ENCODE measurements around the gene CTNNA3. TPM values are rescaled to one million over a fixed set of nuclear protein-coding genes. Genes with fewer than 3 reads are reported as not detected.

CTNNA3 gene
- total RNA-seq, 4 donors from 2014 or later: 1.5 to 9.8 (median 4.3) TPM

- DNase-seq: no peak
- H3K36me3 ChIP-seq: no peaks in the 10 kb centered on the region
- TF ChIP-seq CTCF (IDR thresholded peaks at IDR 0.05) (no peak), POLR2A (IDR thresholded peaks at IDR 0.05) (no peak)
- H3K4me3 ChIP-seq: no peak overlapping the region
- intact Hi-C loops (cut with DNase I; ENCODE audit: low total_unique reads): no loop called here
- H3K9me3 ChIP-seq: no peaks in the 10 kb centered on the region
- H3K27ac ChIP-seq: no peak overlapping the region
- no peaks in the 10 kb centered on the region for H3K4me1 ChIP-seq
- no peaks in the 10 kb centered on the region for H3K27me3 ChIP-seq
Observed at GRCh38 chr10:66294538-66294937, 1401.5 kb downstream of the CTNNA3 start.

- Histone ChIP-seq H3K27me3 (no peaks in the 10 kb centered on the region), H3K27ac (no peak overlapping the region), H3K9me3 (no peaks in the 10 kb centered on the region), H3K4me1 (no peaks in the 10 kb centered on the region), H3K4me3 (no peak overlapping the region), H3K36me3 (no peaks in the 10 kb centered on the region)
- TF ChIP-seq POLR2A (IDR thresholded peaks at IDR 0.05) (no peak), CTCF (IDR thresholded peaks at IDR 0.05) (no peak)
- intact Hi-C loops (cut with DNase I; ENCODE audit: low total_unique reads): no loop called here
- DNase-seq: no peak
Observed at GRCh38 chr10:66292922-66293321, 1403.1 kb downstream of the CTNNA3 start.

- Histone ChIP-seq H3K27ac (no peak overlapping the region), H3K9me3 (no peaks in the 10 kb centered on the region), H3K27me3 (no peaks in the 10 kb centered on the region), H3K4me1 (no peaks in the 10 kb centered on the region), H3K36me3 (no peaks in the 10 kb centered on the region), H3K4me3 (no peak overlapping the region)
- intact Hi-C loops (cut with DNase I; ENCODE audit: low total_unique reads): no loop called here
- no peak for TF ChIP-seq POLR2A (IDR thresholded peaks at IDR 0.05)
- no peak for TF ChIP-seq CTCF (IDR thresholded peaks at IDR 0.05)
- no peak for DNase-seq
Observed at GRCh38 chr10:66292456-66292855, 1403.5 kb downstream of the CTNNA3 start.

- Histone ChIP-seq H3K27ac (no peak overlapping the region), H3K4me1 (no peaks in the 10 kb centered on the region), H3K4me3 (no peak overlapping the region), H3K9me3 (no peaks in the 10 kb centered on the region), H3K36me3 (no peaks in the 10 kb centered on the region), H3K27me3 (no peaks in the 10 kb centered on the region)
- TF ChIP-seq CTCF (IDR thresholded peaks at IDR 0.05) (no peak), POLR2A (IDR thresholded peaks at IDR 0.05) (no peak)
- intact Hi-C loops (cut with DNase I; ENCODE audit: low total_unique reads): no loop called here
- DNase-seq: no peak
Observed at GRCh38 chr10:66291133-66291532, 1404.9 kb downstream of the CTNNA3 start.

- Histone ChIP-seq H3K4me3 (no peak overlapping the region), H3K27ac (no peak overlapping the region), H3K4me1 (no peaks in the 10 kb centered on the region), H3K27me3 (no peaks in the 10 kb centered on the region), H3K9me3 (no peaks in the 10 kb centered on the region), H3K36me3 (no peaks in the 10 kb centered on the region)
- no peak for DNase-seq
- intact Hi-C loops (cut with DNase I; ENCODE audit: low total_unique reads): no loop called here
- TF ChIP-seq POLR2A (IDR thresholded peaks at IDR 0.05) (no peak), CTCF (IDR thresholded peaks at IDR 0.05) (no peak)
Observed at GRCh38 chr10:66284621-66285020, 1411.4 kb downstream of the CTNNA3 start.

Data from uterus (tissue), 4 donors.